HepG2 (cell line): ENCODE measurements around the gene C10orf67. TPM values are rescaled to one million over a fixed set of nuclear protein-coding genes. Genes with fewer than 3 reads are reported as not detected.

Experiments used
- ATAC-seq: fragments of 200-7000 bp; cut with Tn5 transposase; 3 replicates; pipeline ENCODE4 v1.9.1; 2020; ENCODE audit warnings: mild to moderate bottlenecking, moderate library complexity
- BruUV-seq: library from RNA; stranded (reverse); fragments of 400-500 nt; replicated peaks from 2 replicates; lab custom pipeline; 2021; lab: Mats Ljungman, UMichigan
- CTCF ChIA-PET: fragments of 300-600 bp; formaldehyde crosslinking; extraction: SDS; loops from one replicate; lab custom pipeline; 2021; ENCODE audit warnings: low total read pairs, inconsistent platforms, low intra/inter-chr PET ratio; lab: Yijun Ruan, JAX
- POLR2A ChIA-PET: fragments of 350-600 bp; sonication (Branson Sonifier 250); formaldehyde crosslinking; loops from one replicate; lab custom pipeline; 2020; ENCODE audit warnings: antibody characterized with exemption, inconsistent platforms; lab: Yijun Ruan, JAX
- DNase-seq: peaks from one replicate; pipeline ENCODE4 v3.0.0-alpha.2; 2015; ENCODE audit warnings: low spot score
- FAIRE-seq: peaks from 3 replicates; lab custom pipeline; 2011; peaks lifted over from hg19 to GRCh38; lab: Jason Lieb, UNC
- H2AFZ ChIP-seq: one replicate; pipeline ENCODE4 v1.6.1; 2011; ENCODE audit warnings: low read length, inconsistent platforms
- H3K27ac ChIP-seq: fragments of 300-600 bp; 3 replicates; pipeline ENCODE4 v1.8.0; 2011; ENCODE audit warnings: mixed run types, mild to moderate bottlenecking, mixed read lengths, low read length, inconsistent platforms; ENCODE audit not compliant: insufficient read depth; ENCODE audit errors: extremely low read length
- H3K27me3 ChIP-seq, 2 experiments: fragments of 200-600 bp in 1 of 2; 2 replicates in 1 of 2; 3 replicates in 1 of 2; pipeline versions ENCODE4 v1.6.0 to v1.8.0; 2011; ENCODE audit warnings: low read length in 2 of 2, mild to moderate bottlenecking in 2 of 2, moderate library complexity in 2 of 2, inconsistent platforms in 1 of 2; ENCODE audit not compliant: insufficient read depth in 2 of 2, control insufficient read depth in 1 of 2
- H3K36me3 ChIP-seq, 2 experiments: fragments of 200-600 bp in 1 of 2; replicated peaks in 1 of 2; 2 replicates in 1 of 2; 3 replicates in 1 of 2; pipeline versions ENCODE4 v1.5.1 to v1.8.0; 2011; ENCODE audit warnings: low read length in 2 of 2, inconsistent platforms in 1 of 2; ENCODE audit not compliant: insufficient read depth in 2 of 2, control insufficient read depth in 1 of 2
- H3K4me1 ChIP-seq: 2 replicates; pipeline ENCODE4 v1.5.1; 2012; ENCODE audit warnings: low read length, inconsistent platforms; ENCODE audit not compliant: insufficient read depth
- H3K4me2 ChIP-seq: 2 replicates; pipeline ENCODE4 v1.6.0; 2011; ENCODE audit warnings: low read depth, low read length, inconsistent platforms
- H3K4me3 ChIP-seq, 3 experiments: fragments of 200-600 bp in 1 of 3; sonication (generic), shearing (Covaris generic) in 1 of 3; replicated peaks in 1 of 3; 2 replicates each; pipeline ENCODE4 v1.5.1; 2011 to 2016; ENCODE audit warnings: low read length in 3 of 3, inconsistent platforms in 2 of 3, low read depth in 2 of 3, mild to moderate bottlenecking in 2 of 3, control low read depth in 1 of 3, mixed read lengths in 1 of 3; ENCODE audit not compliant: insufficient read depth in 1 of 3
- H3K79me2 ChIP-seq: one replicate; pipeline ENCODE4 v1.6.1; 2011; ENCODE audit warnings: low read length, inconsistent platforms; ENCODE audit not compliant: insufficient read depth
- H3K9ac ChIP-seq: 2 replicates; pipeline ENCODE4 v1.6.0; 2011; ENCODE audit warnings: mild to moderate bottlenecking, low read depth, low read length, inconsistent platforms; ENCODE audit not compliant: insufficient read depth
- H3K9me3 ChIP-seq: 2 replicates; pipeline ENCODE4 v1.5.1; 2012; ENCODE audit warnings: mild to moderate bottlenecking, low read length
- H4K20me1 ChIP-seq: 2 replicates; pipeline ENCODE4 v1.6.0; 2011; ENCODE audit warnings: inconsistent platforms, mild to moderate bottlenecking, low read length, moderate library complexity; ENCODE audit not compliant: insufficient read depth
- ARNTL ChIP-seq: sonication (generic); formaldehyde crosslinking; IDR thresholded peaks from 2 replicates; pipeline ENCODE4 v1.4.0; 2020; ENCODE audit warnings: mild to moderate bottlenecking, missing genetic modification reagents
- BRD4 ChIP-seq: sonication (generic); formaldehyde crosslinking; IDR thresholded peaks from 2 replicates; pipeline ENCODE4 v1.4.0; 2020; ENCODE audit warnings: missing genetic modification reagents
- CEBPB ChIP-seq: IDR thresholded peaks from 2 replicates; pipeline ENCODE4 v1.6.1; 2011; ENCODE audit warnings: low read depth, low read length, improper control_type of control experiment, borderline replicate concordance
- KLF13 ChIP-seq: sonication (generic); formaldehyde crosslinking; IDR thresholded peaks from 2 replicates; pipeline ENCODE4 v1.4.0; 2020; ENCODE audit warnings: mild to moderate bottlenecking, missing genetic modification reagents
- MEIS2 ChIP-seq: sonication (generic); formaldehyde crosslinking; IDR thresholded peaks from 2 replicates; pipeline ENCODE4 v1.9.0; 2021; ENCODE audit warnings: mild to moderate bottlenecking, missing genetic modification reagents
- PAF1 ChIP-seq: IDR thresholded peaks from 2 replicates; pipeline ENCODE4 v1.6.1; 2016; ENCODE audit warnings: missing genetic modification reagents, missing compliant biosample characterization
- RBM22 ChIP-seq: fragments of 200-400 bp; formaldehyde crosslinking; optimal IDR thresholded peaks from 2 replicates; pipeline ENCODE3; 2017; ENCODE audit warnings: mild to moderate bottlenecking, low read length, moderate library complexity
- ZSCAN22 ChIP-seq: sonication (generic); formaldehyde crosslinking; IDR thresholded peaks from 2 replicates; pipeline ENCODE4 v1.4.0; 2020; ENCODE audit warnings: mild to moderate bottlenecking, missing genetic modification reagents
- WGBS: methylation state at CpG from one replicate; pipeline ENCODE4 v1.1.6; 2017; ENCODE audit warnings: low lambda C conversion rate; 5-methylcytosine and 5-hydroxymethylcytosine counted together
- in situ Hi-C: cut with HindIII; loops from 2 replicates; pipeline ENCODE4 v1.10.0; 2017; ENCODE audit warnings: low pct_unique_long_range_greater_than_20kb; ENCODE audit not compliant: extremely low pct_ligation_motif_present
- intact Hi-C: fragments of 100-400 bp; cut with micrococcal nuclease; formaldehyde crosslinking; loops from one replicate; pipeline ENCODE4 v1.10.0; 2022; ENCODE audit not compliant: unreplicated experiment
- polyA plus RNA-seq, 8 experiments: library from polyadenylated mRNA; depleted of rRNA in 3 of 8; stranded (reverse) in 7 of 8; unstranded in 1 of 8; fragments of >200 nt; fragmentation: Illumina TruSeq in 4 of 8; extraction: Trizol in 4 of 8; gene quantifications; 2 replicates each; pipeline versions ENCODE4 v1.2.1 to v1.2.3, GENCODE V29; 2011 to 2016; ENCODE audit warnings: low read depth in 4 of 8, missing spikeins in 1 of 8, mixed read lengths in 1 of 8; ENCODE audit not compliant: insufficient read depth in 1 of 8
- total RNA-seq, 5 experiments: library from RNA; depleted of rRNA; stranded (reverse); fragments of >200 nt; fragmentation: Illumina TruSeq; extraction: Trizol; gene quantifications; 2 replicates each; pipeline ENCODE4 v1.2.3, GENCODE V29; 2016; ENCODE audit warnings: low read depth in 1 of 5
- TF ChIP-seq, protein P1 (sequence below): IDR thresholded peaks from 2 replicates; pipeline ENCODE4 v1.6.1; 2016; ENCODE audit warnings: mild to moderate bottlenecking, missing biosample characterization, missing genetic modification reagents
- TF ChIP-seq, protein P2 (sequence below): sonication (generic); formaldehyde crosslinking; IDR thresholded peaks from 2 replicates; pipeline ENCODE4 v1.9.0; 2021; ENCODE audit warnings: mild to moderate bottlenecking, missing genetic modification reagents

Gene C10orf67
- total and polyA plus RNA-seq, 2 of the 13 experiments (the other 11 are each of a cell fraction or from before 2014, with no cell fraction given): not detected

DNA sequence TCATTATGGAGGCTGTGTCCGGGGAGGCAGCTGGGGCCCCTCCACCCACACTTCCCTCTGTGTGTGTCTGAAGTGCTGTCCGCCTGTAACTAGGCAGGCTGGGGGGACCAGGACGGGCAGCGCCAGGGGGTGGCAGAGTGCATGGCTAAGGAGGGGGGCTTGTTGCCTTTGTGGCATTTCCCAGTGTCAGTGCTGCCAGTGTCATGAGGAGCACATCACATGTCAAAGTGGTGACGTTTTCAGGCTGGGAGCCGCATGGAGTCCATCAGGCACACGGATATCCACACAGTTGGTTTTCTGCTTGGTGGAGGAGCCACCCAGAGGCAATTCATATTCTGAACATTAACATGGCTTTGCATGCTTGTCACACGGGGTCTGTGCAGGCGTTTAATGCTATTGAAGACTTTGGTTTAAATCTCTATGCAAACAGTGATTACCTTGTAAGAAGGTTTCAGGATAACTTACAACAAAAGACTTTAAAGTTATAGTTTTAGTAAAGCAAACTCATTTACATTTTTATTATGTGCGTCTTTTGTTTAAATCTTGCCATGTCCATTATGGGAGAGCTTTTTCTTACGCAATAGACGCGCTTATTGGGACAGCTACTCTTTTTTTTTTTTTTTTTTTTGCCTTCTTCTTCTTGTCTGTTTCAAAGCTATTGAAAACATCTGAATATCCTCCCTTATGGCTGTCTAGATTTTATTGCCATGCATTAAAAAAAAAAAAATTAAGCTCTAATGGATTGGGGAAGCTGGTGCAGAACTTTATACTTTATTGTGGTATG lies 52.9 kb downstream of the C10orf67 start:
- TF ChIP-seq CEBPB (peak; percentile 58; the same call in 1 of the 2 replicates), PAF1 (CRISPR knock-in tag) (no peak)
- Histone ChIP-seq H3K79me2 (no peaks in the 10 kb centered on the region), H3K9me3 (no peaks in the 10 kb centered on the region), H3K9ac (no peak overlapping the region), H3K27me3 (0 out of 5 replicates have a peak, but pooled peaks cover 0 to 3% of the 10 kb centered on the region in 2 experiments), H3K36me3 (no peaks in the 10 kb centered on the region), H3K27ac (no peak overlapping the region), H3K4me2 (no peak overlapping the region), H3K4me3 (no peak overlapping the region), H3K4me1 (no peaks in the 10 kb centered on the region), H2AFZ (no peak overlapping the region), H4K20me1 (no peaks in the 10 kb centered on the region)
- FAIRE-seq (no peak), DNase-seq (no peak), ATAC-seq (peak; percentile 47)
- no TSS peak for BruUV-seq
- ChIA-PET POLR2A (no interaction called here), CTCF (interaction anchor here (5.9 kb wide), 1 partner anchor 133 kb away, joined by 157 read pairs; no protein-coding TSS in a partner anchor)
- in situ Hi-C loops: loop anchor here (5.0 kb wide), 1 partner anchor 134 kb away; no protein-coding TSS in a partner anchor
- intact Hi-C loops: loop anchor here (5.0 kb wide), 1 partner anchor 209 kb away; no protein-coding TSS in a partner anchor
- WGBS: 16% methylated on average over 10 of the region's 13 CpGs

DNA sequence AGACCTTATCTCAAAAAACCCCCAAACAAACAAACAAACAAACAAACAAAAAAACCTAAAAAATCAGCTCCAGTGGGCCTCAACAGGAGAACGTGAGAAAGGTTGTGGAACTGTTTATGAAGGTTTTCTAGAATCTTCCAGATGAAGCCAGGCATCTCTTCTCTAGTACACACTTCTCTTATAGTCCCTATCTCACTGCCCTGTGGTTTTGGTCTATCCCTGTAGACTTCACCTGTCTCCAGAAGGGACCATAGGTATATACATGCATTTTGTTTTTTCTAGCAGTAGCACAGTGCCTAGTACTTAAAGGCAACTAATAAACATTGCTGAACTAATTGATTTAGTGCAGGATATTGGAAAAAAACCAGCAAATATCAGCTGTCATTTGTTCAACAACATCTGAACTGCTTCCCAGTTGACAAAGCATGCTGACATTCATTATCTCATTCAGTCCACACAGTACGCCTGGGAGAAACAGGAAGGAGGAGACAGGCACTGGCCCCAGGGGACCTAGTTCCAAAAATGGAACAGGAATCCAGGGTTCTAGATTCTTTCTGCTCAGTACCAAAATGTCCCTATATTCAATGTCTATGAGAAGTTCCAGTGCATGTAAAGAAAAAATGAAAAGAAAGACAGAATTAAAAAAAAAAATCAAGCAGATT lies 59.8 kb downstream of the C10orf67 start:
- Histone ChIP-seq H3K79me2 (no peaks in the 10 kb centered on the region), H3K27ac (no peak overlapping the region), H3K4me2 (no peak overlapping the region), H4K20me1 (no peaks in the 10 kb centered on the region), H3K4me3 (no peak overlapping the region), H3K9ac (no peak overlapping the region), H3K4me1 (no peaks in the 10 kb centered on the region), H2AFZ (no peak overlapping the region), H3K27me3 (no peaks in the 10 kb centered on the region; a peak in 2 of 5 replicates), H3K36me3 (no peaks in the 10 kb centered on the region), H3K9me3 (no peaks in the 10 kb centered on the region)
- no peak for FAIRE-seq
- WGBS: 26% methylated on average over 2 of the region's 2 CpGs
- intact Hi-C loops (no loop called here), in situ Hi-C loops (no loop called here)
- no peak for DNase-seq
- no peak for ATAC-seq
- ChIA-PET CTCF (no interaction called here), POLR2A (no interaction called here)
- no TSS peak for BruUV-seq
- TF ChIP-seq, protein P1, sequence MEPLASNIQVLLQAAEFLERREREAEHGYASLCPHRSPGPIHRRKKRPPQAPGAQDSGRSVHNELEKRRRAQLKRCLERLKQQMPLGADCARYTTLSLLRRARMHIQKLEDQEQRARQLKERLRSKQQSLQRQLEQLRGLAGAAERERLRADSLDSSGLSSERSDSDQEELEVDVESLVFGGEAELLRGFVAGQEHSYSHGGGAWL (CRISPR knock-in tag): no peak
- no peak for TF ChIP-seq RBM22
- TF ChIP-seq ARNTL: no peak
- no peak for TF ChIP-seq KLF13 (CRISPR knock-in tag)
- TF ChIP-seq, protein P2, sequence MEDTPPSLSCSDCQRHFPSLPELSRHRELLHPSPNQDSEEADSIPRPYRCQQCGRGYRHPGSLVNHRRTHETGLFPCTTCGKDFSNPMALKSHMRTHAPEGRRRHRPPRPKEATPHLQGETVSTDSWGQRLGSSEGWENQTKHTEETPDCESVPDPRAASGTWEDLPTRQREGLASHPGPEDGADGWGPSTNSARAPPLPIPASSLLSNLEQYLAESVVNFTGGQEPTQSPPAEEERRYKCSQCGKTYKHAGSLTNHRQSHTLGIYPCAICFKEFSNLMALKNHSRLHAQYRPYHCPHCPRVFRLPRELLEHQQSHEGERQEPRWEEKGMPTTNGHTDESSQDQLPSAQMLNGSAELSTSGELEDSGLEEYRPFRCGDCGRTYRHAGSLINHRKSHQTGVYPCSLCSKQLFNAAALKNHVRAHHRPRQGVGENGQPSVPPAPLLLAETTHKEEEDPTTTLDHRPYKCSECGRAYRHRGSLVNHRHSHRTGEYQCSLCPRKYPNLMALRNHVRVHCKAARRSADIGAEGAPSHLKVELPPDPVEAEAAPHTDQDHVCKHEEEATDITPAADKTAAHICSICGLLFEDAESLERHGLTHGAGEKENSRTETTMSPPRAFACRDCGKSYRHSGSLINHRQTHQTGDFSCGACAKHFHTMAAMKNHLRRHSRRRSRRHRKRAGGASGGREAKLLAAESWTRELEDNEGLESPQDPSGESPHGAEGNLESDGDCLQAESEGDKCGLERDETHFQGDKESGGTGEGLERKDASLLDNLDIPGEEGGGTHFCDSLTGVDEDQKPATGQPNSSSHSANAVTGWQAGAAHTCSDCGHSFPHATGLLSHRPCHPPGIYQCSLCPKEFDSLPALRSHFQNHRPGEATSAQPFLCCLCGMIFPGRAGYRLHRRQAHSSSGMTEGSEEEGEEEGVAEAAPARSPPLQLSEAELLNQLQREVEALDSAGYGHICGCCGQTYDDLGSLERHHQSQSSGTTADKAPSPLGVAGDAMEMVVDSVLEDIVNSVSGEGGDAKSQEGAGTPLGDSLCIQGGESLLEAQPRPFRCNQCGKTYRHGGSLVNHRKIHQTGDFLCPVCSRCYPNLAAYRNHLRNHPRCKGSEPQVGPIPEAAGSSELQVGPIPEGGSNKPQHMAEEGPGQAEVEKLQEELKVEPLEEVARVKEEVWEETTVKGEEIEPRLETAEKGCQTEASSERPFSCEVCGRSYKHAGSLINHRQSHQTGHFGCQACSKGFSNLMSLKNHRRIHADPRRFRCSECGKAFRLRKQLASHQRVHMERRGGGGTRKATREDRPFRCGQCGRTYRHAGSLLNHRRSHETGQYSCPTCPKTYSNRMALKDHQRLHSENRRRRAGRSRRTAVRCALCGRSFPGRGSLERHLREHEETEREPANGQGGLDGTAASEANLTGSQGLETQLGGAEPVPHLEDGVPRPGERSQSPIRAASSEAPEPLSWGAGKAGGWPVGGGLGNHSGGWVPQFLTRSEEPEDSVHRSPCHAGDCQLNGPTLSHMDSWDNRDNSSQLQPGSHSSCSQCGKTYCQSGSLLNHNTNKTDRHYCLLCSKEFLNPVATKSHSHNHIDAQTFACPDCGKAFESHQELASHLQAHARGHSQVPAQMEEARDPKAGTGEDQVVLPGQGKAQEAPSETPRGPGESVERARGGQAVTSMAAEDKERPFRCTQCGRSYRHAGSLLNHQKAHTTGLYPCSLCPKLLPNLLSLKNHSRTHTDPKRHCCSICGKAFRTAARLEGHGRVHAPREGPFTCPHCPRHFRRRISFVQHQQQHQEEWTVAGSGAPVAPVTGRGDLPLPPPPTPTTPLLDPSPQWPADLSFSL (CRISPR knock-in tag): no peak
- TF ChIP-seq BRD4: no peak
- no peak for TF ChIP-seq ZSCAN22 (CRISPR knock-in tag)
- TF ChIP-seq MEIS2 (CRISPR knock-in tag): no peak
